ENCODE data around the gene PFKFB3.

Gene PFKFB3

DNA sequence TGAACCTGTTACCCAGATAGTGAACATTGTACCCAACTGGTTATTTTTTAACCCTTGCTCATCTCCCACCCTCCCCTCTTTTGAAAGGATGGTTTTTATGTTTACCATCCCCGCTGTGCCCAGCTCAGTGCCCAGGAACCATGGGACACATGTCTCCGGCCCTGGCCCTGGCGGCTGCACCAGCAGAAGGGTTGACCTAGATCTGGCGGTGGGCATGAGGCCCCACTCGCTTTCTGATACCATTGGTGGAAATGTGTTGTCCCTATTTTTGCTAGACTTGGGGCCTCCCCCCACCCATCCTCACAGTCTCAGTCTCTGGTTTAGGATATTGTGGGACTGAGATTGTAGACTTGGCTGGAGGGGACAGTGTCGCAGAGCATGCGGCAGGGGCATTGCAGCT lies 11.9 kb downstream of the PFKFB3 start:
- intact Hi-C loops (cut with DNase I) = no loop called here
- peak in 1 of 42 donors; percentile 29 for DNase-seq

GRCh38 chr10:6215241-6215640 lies 12.5 kb downstream of the PFKFB3 start:
- DNase-seq = no peak
- intact Hi-C loops (cut with DNase I) = no loop called here

- peak in 1 of 42 donors; percentile 28 for DNase-seq
- intact Hi-C loops (cut with DNase I) = no loop called here
Observed at GRCh38 chr10:6215683-6216484, 13.2 kb downstream of the PFKFB3 start.

DNA sequence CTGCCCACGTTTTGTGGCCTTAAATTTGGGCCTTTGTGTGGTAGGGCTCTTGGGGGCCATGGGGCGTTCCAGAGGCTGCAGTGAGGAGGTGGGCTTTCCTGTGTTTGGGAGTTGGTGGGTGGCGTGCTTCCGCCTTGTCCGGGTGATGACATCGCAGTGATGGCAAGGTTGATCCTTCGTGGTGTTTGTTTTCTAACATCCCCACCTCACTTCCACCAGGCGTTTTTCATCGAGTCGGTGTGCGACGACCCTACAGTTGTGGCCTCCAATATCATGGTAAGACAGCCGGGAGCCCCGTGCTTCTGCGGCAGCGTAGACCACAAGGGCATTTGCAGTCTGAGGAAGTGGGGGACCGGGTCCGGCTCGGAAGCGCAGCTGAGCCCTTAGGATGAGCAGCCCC lies 14.2 kb downstream of the PFKFB3 start:
- DNase-seq = no peak
- intact Hi-C loops (cut with DNase I) = no loop called here

GRCh38 chr10:6217611-6218010 lies 14.9 kb downstream of the PFKFB3 start:
- intact Hi-C loops (cut with DNase I) = no loop called here
- DNase-seq = no peak

DNA sequence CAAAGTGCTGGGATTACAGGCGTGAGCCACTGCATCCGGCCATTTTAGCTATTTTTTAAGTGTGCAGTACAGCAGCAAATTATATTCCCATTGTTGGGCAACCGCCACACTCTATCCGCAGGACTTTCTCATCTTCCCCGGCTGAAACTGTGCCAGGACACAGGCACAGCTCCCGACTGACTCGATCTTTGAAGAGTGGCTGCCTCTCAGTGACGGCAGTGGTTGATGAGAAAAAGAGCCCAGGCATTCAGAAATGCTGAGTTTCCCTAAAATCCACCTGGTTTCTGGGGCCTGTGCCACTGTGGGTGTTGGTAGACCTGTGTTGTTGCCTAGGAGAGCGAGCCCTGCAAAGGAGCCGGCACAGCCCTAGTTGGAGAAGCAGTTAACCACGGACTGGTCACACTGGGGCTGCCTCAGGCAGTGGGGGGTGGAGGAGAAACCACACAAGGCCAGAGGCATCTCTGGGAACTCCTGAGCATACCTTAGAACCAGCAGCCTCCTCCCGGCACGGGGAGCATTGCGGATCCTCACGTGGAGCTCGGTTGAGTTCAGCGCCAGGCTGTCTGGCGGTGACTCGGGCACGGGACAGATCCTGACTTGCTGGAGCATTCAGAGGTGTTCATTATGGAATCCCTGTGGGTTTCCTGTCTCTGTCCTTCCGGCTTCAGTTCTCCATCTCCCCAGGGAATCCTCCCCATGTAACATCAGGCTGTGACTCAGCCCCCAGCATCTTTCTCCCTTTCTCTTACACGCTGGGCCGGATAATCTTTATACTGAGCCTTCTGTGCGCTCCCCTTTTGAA lies 16.2 kb downstream of the PFKFB3 start:
- intact Hi-C loops (cut with DNase I) = no loop called here
- DNase-seq = no peak

DNA sequence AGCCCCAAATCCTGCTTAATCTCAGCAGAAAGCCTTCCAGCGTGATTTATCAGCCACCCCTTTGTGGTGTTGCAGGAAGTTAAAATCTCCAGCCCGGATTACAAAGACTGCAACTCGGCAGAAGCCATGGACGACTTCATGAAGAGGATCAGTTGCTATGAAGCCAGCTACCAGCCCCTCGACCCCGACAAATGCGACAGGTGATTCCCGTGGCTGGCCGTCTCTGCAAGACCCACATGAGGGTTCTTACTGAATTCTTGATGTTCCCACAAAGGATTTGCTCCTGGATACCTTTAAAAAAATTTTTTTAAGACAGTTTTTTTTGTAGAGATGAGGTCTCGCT lies 16.7 kb downstream of the PFKFB3 start:
- DNase-seq = no peak
- intact Hi-C loops (cut with DNase I) = no loop called here

- no peak for DNase-seq
- intact Hi-C loops (cut with DNase I) = no loop called here
Observed at GRCh38 chr10:6220418-6221191, 17.9 kb downstream of the PFKFB3 start.

DNA sequence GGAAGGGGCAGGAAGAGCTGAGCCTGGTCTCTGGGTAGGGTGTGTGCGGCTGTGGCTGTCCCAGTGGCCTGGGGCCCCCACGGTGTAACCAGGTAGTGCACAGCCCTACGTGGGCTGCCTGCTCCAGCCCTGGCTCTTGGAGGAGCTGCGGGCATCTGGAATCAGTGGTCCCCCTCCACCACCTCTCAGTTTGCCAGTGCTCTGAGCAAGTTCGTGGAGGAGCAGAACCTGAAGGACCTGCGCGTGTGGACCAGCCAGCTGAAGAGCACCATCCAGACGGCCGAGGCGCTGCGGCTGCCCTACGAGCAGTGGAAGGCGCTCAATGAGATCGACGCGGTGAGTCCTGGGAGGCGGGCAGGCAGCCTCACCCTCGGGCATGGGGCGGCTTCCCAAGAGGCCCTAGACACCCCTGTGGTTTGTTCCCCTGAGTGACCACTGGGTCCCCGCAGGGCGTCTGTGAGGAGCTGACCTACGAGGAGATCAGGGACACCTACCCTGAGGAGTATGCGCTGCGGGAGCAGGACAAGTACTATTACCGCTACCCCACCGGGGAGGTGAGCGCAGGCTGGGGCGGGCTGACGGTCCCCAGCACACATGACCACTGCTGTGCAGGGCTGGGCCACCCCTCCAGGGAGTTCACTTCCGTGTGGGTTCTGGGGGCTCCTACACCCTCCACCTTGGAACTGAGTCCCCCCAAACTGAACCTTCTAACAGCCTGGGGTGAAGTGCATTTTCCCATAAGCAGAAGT lies 18.6 kb downstream of the PFKFB3 start:
- intact Hi-C loops (cut with DNase I) = no loop called here
- no peak for DNase-seq

DNA sequence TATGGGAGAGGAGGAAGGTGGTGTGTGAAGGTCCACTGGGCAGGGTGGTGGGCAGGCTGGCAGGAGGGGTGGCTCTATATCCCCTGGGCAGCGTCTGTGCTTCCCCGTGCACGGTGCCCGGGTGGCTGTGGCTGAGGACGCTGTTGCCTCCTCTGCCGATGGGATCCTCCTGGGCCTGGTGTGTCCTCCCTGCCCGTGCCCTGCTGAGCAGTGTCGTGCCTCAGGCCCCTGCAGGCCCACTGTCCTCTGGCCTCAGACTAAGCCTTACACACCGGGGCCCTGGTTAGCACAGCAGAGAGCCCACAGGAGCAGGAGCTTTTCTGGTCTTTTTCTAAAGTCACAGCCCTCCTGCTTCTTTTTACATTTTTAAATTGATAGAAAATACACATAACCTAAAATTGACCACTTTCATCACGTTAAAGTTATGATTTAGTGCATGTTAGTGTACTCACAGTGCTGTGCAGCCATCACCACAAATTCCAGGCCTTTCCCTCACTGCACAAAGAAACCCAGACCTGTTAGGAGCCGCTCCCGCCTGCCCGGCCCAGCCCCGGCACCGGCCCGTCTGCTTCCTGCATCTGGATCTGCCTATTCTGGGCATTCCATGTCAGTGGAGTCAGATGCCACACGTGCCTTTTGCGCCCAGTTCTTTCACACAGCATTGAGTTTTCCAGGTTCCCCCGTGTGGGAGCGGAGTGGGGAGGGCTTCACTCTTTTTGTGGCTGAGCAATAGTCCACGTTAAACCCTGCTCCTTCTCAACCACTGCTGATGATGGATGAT lies 19.4 kb downstream of the PFKFB3 start:
- intact Hi-C loops (cut with DNase I) = no loop called here

DNA sequence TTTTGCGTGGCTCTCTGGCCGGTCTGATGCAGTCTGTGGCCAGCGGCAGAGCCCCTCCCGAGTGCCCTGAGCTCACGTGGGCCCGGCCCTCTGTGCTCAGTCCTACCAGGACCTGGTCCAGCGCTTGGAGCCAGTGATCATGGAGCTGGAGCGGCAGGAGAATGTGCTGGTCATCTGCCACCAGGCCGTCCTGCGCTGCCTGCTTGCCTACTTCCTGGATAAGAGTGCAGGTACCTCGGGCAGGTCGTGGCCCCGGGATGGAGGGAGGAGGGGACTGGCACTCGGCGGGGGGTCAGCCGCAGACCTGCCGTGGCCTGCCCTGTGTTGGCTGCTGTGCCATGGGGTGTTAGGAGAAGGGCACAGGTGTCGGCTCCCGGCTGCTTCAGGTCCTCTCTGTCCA lies 20.0 kb downstream of the PFKFB3 start:
- DNase-seq = peak in 4 of 42 donors; percentile 35 to 59 (median 48)
- intact Hi-C loops (cut with DNase I) = no loop called here

More for the DNA sequence above, 19.4 kb downstream of the PFKFB3 start:
- no peak for DNase-seq

DNA sequence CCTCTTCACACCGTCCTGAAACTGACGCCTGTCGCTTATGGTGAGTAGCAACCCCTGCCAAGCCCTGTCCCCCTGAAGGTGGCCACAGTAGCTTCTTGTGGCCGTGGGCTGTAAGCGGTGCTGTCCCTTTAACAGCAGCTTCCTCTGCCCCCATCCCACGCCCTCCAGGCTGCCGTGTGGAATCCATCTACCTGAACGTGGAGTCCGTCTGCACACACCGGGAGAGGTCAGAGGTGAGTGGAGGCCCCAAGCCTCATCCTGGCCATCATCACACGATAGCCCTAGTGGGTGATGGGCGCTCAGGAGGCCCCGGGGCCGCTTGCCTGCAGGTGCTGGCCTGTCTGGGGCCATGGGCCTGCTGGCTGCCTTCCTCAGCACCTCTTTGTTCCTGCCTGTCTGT lies 21.2 kb downstream of the PFKFB3 start:
- DNase-seq = no peak
- intact Hi-C loops (cut with DNase I) = no loop called here

DNA sequence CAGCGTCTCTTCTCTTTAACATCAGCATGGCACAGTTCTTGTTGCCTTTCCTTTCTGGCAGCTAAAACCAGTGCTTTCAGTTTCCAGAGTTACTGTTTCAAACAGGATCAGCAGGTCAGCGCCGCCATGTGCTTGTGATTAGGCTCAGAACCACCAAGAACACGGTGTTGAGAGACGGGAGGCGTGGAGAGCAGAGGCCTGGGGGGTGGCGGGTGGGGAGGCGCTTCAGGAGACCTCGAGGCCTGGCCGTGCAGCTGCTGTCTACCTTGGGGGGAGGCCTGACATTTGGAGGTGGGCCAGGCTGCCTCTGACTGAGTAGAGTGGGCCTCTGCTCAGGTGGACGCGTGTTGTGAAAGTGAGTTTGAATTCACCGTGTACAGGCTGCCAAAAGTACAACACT lies 22.0 kb downstream of the PFKFB3 start:
- intact Hi-C loops (cut with DNase I) = no loop called here

DNA sequence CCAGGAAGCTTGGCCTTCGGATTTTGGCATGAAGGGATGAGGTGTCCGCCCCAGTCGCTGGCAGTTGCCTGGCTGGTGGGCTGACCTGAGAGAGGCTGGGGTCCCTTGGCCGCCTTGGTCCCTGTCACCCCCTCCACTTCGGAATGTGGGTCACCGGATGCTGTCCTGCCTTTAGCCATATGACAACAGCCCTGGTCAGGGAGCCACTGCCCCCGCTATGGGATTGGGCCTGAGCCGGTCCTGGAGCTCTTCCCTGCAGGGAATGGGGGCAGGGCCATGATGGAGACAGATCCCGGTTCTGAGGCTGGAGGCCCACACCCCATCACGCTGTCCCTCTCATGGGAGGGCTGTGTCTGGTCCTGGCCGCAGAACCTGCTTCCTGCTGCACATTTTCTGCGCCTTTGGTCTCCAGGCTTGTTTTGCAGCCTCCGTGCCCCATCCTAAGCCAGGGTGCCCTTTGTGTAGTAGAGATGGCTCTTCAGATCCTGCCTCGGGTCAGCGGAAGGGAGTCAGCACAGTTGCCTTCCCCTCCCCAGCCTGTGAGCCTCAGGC lies 22.6 kb downstream of the PFKFB3 start:
- intact Hi-C loops (cut with DNase I) = no loop called here
- no peak for DNase-seq

More for the DNA sequence above, 22.0 kb downstream of the PFKFB3 start:
- no peak for DNase-seq

- intact Hi-C loops (cut with DNase I) = no loop called here
- DNase-seq = peak in 6 of 42 donors; percentile 3 to 48 (median 34)
Observed at GRCh38 chr10:6226216-6226615, 23.5 kb downstream of the PFKFB3 start.

- intact Hi-C loops (cut with DNase I) = no loop called here
- peak in 1 of 42 donors; percentile 17 for DNase-seq
Observed at GRCh38 chr10:6227346-6227745, 24.6 kb downstream of the PFKFB3 start.

- peak in 11 of 42 donors; percentile 37 to 76 (median 52) for DNase-seq
- intact Hi-C loops (cut with DNase I) = no loop called here
Observed at GRCh38 chr10:6228010-6228511, 25.3 kb downstream of the PFKFB3 start.

DNA sequence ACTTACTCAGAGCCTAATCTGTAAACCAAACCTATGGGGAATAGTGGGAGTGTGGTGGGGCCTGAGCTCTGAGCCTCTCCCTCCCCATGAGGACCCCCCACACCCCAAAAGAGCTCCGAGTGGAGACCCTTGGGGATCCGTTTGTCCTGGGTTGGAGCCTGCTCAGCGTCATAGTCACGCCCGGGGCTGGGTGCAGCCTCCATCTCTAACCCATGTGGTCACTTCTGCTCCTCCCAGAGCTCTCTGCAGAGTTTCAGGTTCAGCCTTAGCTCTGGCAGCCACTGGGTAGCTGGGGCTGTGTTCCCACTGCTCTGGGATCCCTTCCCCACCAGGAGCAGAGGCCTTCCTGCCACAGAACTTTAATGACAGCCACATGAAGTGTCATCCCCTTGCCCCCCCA lies 25.9 kb downstream of the PFKFB3 start:
- intact Hi-C loops (cut with DNase I) = no loop called here
- DNase-seq = peak in 1 of 42 donors; percentile 15

Measured in head of caudate nucleus (tissue), 42 donors.